ENCODE data around the gene VWC2L. TPM values are rescaled to one million over a fixed set of nuclear protein-coding genes. Genes with fewer than 3 reads are reported as not detected.
A peak's percentile ranks its signal among the peaks of the same experiment; 100 is the strongest.

Gene VWC2L
- total and polyA plus RNA-seq, 5 donors from 2014 or later, result not detected

- no peak overlapping the region for H3K4me3 ChIP-seq (ENCODE audit: low read depth, low read length)
- DNase-seq (no peak), ATAC-seq (ENCODE audit: low read depth in 2 of 2) (no peak)
- H3K27me3 ChIP-seq (ENCODE audit: control insufficient read depth, insufficient read depth, low read length), result no peaks in the 10 kb centered on the region
- peaks cover 0 to 4% (median 0%) of the 10 kb centered on the region in 7 donors for H3K9me3 Mint-ChIP-seq
- H3K36me3 ChIP-seq (ENCODE audit: control insufficient read depth, insufficient read depth, low read length), result no peaks in the 10 kb centered on the region
- no peaks in the 10 kb centered on the region for H3K36me3 Mint-ChIP-seq
- H3K4me3 Mint-ChIP-seq, result no peak overlapping the region
- H3K4me1 Mint-ChIP-seq, result no peaks in the 10 kb centered on the region
- no peaks in the 10 kb centered on the region for H3K9me3 ChIP-seq (ENCODE audit: control insufficient read depth in 2 of 2, low read length in 2 of 2)
- no peak overlapping the region for H3K27ac ChIP-seq (ENCODE audit: insufficient read depth, low read length, poor library complexity, severe bottlenecking)
- peaks cover 4% of the 10 kb centered on the region for H3K27me3 Mint-ChIP-seq
- H3K4me1 ChIP-seq (ENCODE audit: control insufficient read depth, insufficient read depth, low read length, poor library complexity, severe bottlenecking), result no peaks in the 10 kb centered on the region
- H3K27ac Mint-ChIP-seq, result no peak overlapping the region
Measured at GRCh38 chr2:214601852-214602633, 191.2 kb downstream of the VWC2L start.

GRCh38 chr2:214604861-214605260 is 194.0 kb downstream of the VWC2L start:
- DNase-seq (no peak), ATAC-seq (ENCODE audit: low read depth in 2 of 2) (no peak)
- H3K27me3 Mint-ChIP-seq, result peaks cover 4% of the 10 kb centered on the region
- no peak overlapping the region for H3K4me3 ChIP-seq (ENCODE audit: low read depth, low read length)
- H3K4me3 Mint-ChIP-seq, result no peak overlapping the region
- no peaks in the 10 kb centered on the region for H3K36me3 Mint-ChIP-seq
- H3K36me3 ChIP-seq (ENCODE audit: control insufficient read depth, insufficient read depth, low read length), result no peaks in the 10 kb centered on the region
- no peak overlapping the region for H3K27ac Mint-ChIP-seq
- H3K27me3 ChIP-seq (ENCODE audit: control insufficient read depth, insufficient read depth, low read length), result no peaks in the 10 kb centered on the region
- no peaks in the 10 kb centered on the region for H3K9me3 ChIP-seq (ENCODE audit: control insufficient read depth in 2 of 2, low read length in 2 of 2)
- H3K27ac ChIP-seq (ENCODE audit: insufficient read depth, low read length, poor library complexity, severe bottlenecking), result no peak overlapping the region
- H3K9me3 Mint-ChIP-seq, result peaks cover 0 to 4% (median 0%) of the 10 kb centered on the region in 7 donors
- H3K4me1 ChIP-seq (ENCODE audit: control insufficient read depth, insufficient read depth, low read length, poor library complexity, severe bottlenecking), result no peaks in the 10 kb centered on the region
- no peaks in the 10 kb centered on the region for H3K4me1 Mint-ChIP-seq

- Mint-ChIP-seq H3K4me1 (no peaks in the 10 kb centered on the region), H3K27ac (no peak overlapping the region), H3K36me3 (no peaks in the 10 kb centered on the region), H3K4me3 (no peak overlapping the region), H3K27me3 (peaks cover 4% of the 10 kb centered on the region), H3K9me3 (peaks cover 0 to 3% (median 0%) of the 10 kb centered on the region in 7 donors)
- H3K27ac ChIP-seq (ENCODE audit: insufficient read depth, low read length, poor library complexity, severe bottlenecking), result no peak overlapping the region
- ATAC-seq (ENCODE audit: low read depth in 2 of 2), result no peak
- no peaks in the 10 kb centered on the region for H3K36me3 ChIP-seq (ENCODE audit: control insufficient read depth, insufficient read depth, low read length)
- H3K27me3 ChIP-seq (ENCODE audit: control insufficient read depth, insufficient read depth, low read length), result no peaks in the 10 kb centered on the region
- DNase-seq, result no peak
- H3K9me3 ChIP-seq (ENCODE audit: control insufficient read depth in 2 of 2, low read length in 2 of 2), result no peaks in the 10 kb centered on the region
- H3K4me3 ChIP-seq (ENCODE audit: low read depth, low read length), result no peak overlapping the region
- no peaks in the 10 kb centered on the region for H3K4me1 ChIP-seq (ENCODE audit: control insufficient read depth, insufficient read depth, low read length, poor library complexity, severe bottlenecking)
Measured at GRCh38 chr2:214607051-214607450, 196.2 kb downstream of the VWC2L start.

- Histone ChIP-seq H3K27ac (ENCODE audit: insufficient read depth, low read length, poor library complexity, severe bottlenecking) (no peak overlapping the region), H3K4me3 (ENCODE audit: low read depth, low read length) (no peak overlapping the region), H3K4me1 (ENCODE audit: control insufficient read depth, insufficient read depth, low read length, poor library complexity, severe bottlenecking) (no peaks in the 10 kb centered on the region), H3K27me3 (ENCODE audit: control insufficient read depth, insufficient read depth, low read length) (no peaks in the 10 kb centered on the region), H3K36me3 (ENCODE audit: control insufficient read depth, insufficient read depth, low read length) (no peaks in the 10 kb centered on the region), H3K9me3 (ENCODE audit: control insufficient read depth in 2 of 2, low read length in 2 of 2) (no peaks in the 10 kb centered on the region)
- Mint-ChIP-seq H3K27me3 (peaks cover 5% of the 10 kb centered on the region), H3K4me1 (no peaks in the 10 kb centered on the region), H3K27ac (no peak overlapping the region), H3K9me3 (peaks cover 0 to 9% (median 3%) of the 10 kb centered on the region in 7 donors), H3K36me3 (no peaks in the 10 kb centered on the region), H3K4me3 (peak overlapping the region in 1 of 4 donors; percentile 2)
- ATAC-seq (ENCODE audit: low read depth in 2 of 2) (no peak), DNase-seq (no peak)
Measured at GRCh38 chr2:214611015-214611414, 200.2 kb downstream of the VWC2L start.

- Histone ChIP-seq H3K36me3 (ENCODE audit: control insufficient read depth, insufficient read depth, low read length) (no peaks in the 10 kb centered on the region), H3K27ac (ENCODE audit: insufficient read depth, low read length, poor library complexity, severe bottlenecking) (no peak overlapping the region), H3K9me3 (ENCODE audit: control insufficient read depth in 2 of 2, low read length in 2 of 2) (no peaks in the 10 kb centered on the region), H3K4me1 (ENCODE audit: control insufficient read depth, insufficient read depth, low read length, poor library complexity, severe bottlenecking) (no peaks in the 10 kb centered on the region), H3K4me3 (ENCODE audit: low read depth, low read length) (no peak overlapping the region), H3K27me3 (ENCODE audit: control insufficient read depth, insufficient read depth, low read length) (peaks cover 3% of the 10 kb centered on the region)
- no peak for DNase-seq
- ATAC-seq (ENCODE audit: low read depth in 2 of 2), result no peak
- no peaks in the 10 kb centered on the region for H3K4me1 Mint-ChIP-seq
- peaks cover 0 to 2% (median 0%) of the 10 kb centered on the region in 7 donors for H3K9me3 Mint-ChIP-seq
- peaks cover 6% of the 10 kb centered on the region for H3K27me3 Mint-ChIP-seq
- no peak overlapping the region for H3K4me3 Mint-ChIP-seq
- no peaks in the 10 kb centered on the region for H3K36me3 Mint-ChIP-seq
- no peak overlapping the region for H3K27ac Mint-ChIP-seq
Measured at GRCh38 chr2:214624166-214624760, 213.4 kb downstream of the VWC2L start.

GRCh38 chr2:214628091-214628490 is 217.2 kb downstream of the VWC2L start:
- Histone ChIP-seq H3K36me3 (ENCODE audit: control insufficient read depth, insufficient read depth, low read length) (no peaks in the 10 kb centered on the region), H3K4me3 (ENCODE audit: low read depth, low read length) (no peak overlapping the region), H3K9me3 (ENCODE audit: control insufficient read depth in 2 of 2, low read length in 2 of 2) (no peaks in the 10 kb centered on the region), H3K4me1 (ENCODE audit: control insufficient read depth, insufficient read depth, low read length, poor library complexity, severe bottlenecking) (no peaks in the 10 kb centered on the region), H3K27me3 (ENCODE audit: control insufficient read depth, insufficient read depth, low read length) (peaks cover 3% of the 10 kb centered on the region), H3K27ac (ENCODE audit: insufficient read depth, low read length, poor library complexity, severe bottlenecking) (no peak overlapping the region)
- no peaks in the 10 kb centered on the region for H3K36me3 Mint-ChIP-seq
- peaks cover 12% of the 10 kb centered on the region for H3K27me3 Mint-ChIP-seq
- no peak for DNase-seq
- no peak overlapping the region for H3K4me3 Mint-ChIP-seq
- no peak for ATAC-seq (ENCODE audit: low read depth in 2 of 2)
- H3K4me1 Mint-ChIP-seq, result no peaks in the 10 kb centered on the region
- H3K27ac Mint-ChIP-seq, result no peak overlapping the region
- H3K9me3 Mint-ChIP-seq, result peaks cover 0 to 3% (median 1%) of the 10 kb centered on the region in 7 donors

All from CD4-positive, CD25-positive, alpha-beta regulatory T cell (primary cell).